HEK293 (cell line): ENCODE data around the gene NDUFB6.

Experiments
- CTCF ChIA-PET: fragments of 350-600 bp; formaldehyde crosslinking; extraction: SDS; loops from one replicate; lab custom pipeline; 2021; ENCODE audit warnings: antibody characterized with exemption; lab: Yijun Ruan, JAX
- POLR2A ChIA-PET: fragments of 300-600 bp; formaldehyde crosslinking; extraction: SDS; loops from one replicate; lab custom pipeline; 2020; ENCODE audit warnings: antibody characterized with exemption, inconsistent platforms; lab: Yijun Ruan, JAX
- H3K27ac ChIP-seq: fragments of 200-500 bp; sonication (Bioruptor generic); 2 replicates; pipeline ENCODE4 v1.5.1; 2014; ENCODE audit warnings: low read depth, low read length, control low read depth, inconsistent platforms; ENCODE audit errors: extremely low read depth
- H3K36me3 ChIP-seq, 2 experiments: fragments of 200-500 bp in 1 of 2; sonication (Bioruptor generic) in 1 of 2; 1 replicate in 1 of 2; 2 replicates in 1 of 2; pipeline ENCODE4 v1.5.1; 2014 to 2017; ENCODE audit warnings: inconsistent platforms in 2 of 2, low read length in 2 of 2; ENCODE audit not compliant: control insufficient read depth in 2 of 2, insufficient read depth in 1 of 2
- H3K4me1 ChIP-seq: fragments of 200-500 bp; sonication (Bioruptor generic); 2 replicates; pipeline ENCODE4 v1.5.1; 2014; ENCODE audit warnings: mild to moderate bottlenecking, low read length, inconsistent platforms; ENCODE audit not compliant: control insufficient read depth, insufficient read depth
- H3K4me3 ChIP-seq: 2 replicates; pipeline ENCODE4 v1.5.1; 2011; ENCODE audit warnings: low read depth, mild to moderate bottlenecking, control low read depth, low read length, moderate library complexity
- H3K9me3 ChIP-seq: fragments of 200-500 bp; sonication (Bioruptor generic); 2 replicates; pipeline ENCODE4 v1.5.1; 2014; ENCODE audit warnings: low read depth, low read length, inconsistent platforms; ENCODE audit not compliant: control insufficient read depth, insufficient read depth
- EGR2 ChIP-seq: fragments of 450-650 bp; formaldehyde crosslinking; IDR thresholded peaks from 2 replicates; pipeline ENCODE4 v1.5.1; 2016; ENCODE audit warnings: low read depth, missing biosample characterization, missing genetic modification characterization
- GLIS1 ChIP-seq: fragments of 450-650 bp; formaldehyde crosslinking; IDR thresholded peaks from 2 replicates; pipeline ENCODE4 v1.5.1; 2016; ENCODE audit warnings: missing biosample characterization, missing genetic modification characterization
- RBAK ChIP-seq: fragments of 450-650 bp; formaldehyde crosslinking; IDR thresholded peaks from 2 replicates; pipeline ENCODE4 v1.5.1; 2016; ENCODE audit warnings: missing biosample characterization, missing genetic modification characterization
- SCRT2 ChIP-seq: fragments of 450-650 bp; formaldehyde crosslinking; IDR thresholded peaks from 2 replicates; pipeline ENCODE4 v1.5.1; 2016; ENCODE audit warnings: missing biosample characterization, missing genetic modification characterization
- ZBTB17 ChIP-seq: fragments of 450-650 bp; formaldehyde crosslinking; IDR thresholded peaks from 2 replicates; pipeline ENCODE4 v1.5.1; 2016; ENCODE audit warnings: missing biosample characterization, missing genetic modification characterization
- ZFHX2 ChIP-seq: fragments of 450-650 bp; formaldehyde crosslinking; conservative IDR thresholded peaks from 2 replicates; pipeline ENCODE4 v1.5.1; 2016; ENCODE audit warnings: missing biosample characterization, missing genetic modification characterization
- ZNF19 ChIP-seq: fragments of 450-650 bp; formaldehyde crosslinking; IDR thresholded peaks from 2 replicates; pipeline ENCODE4; 2016; ENCODE audit warnings: missing biosample characterization, missing genetic modification characterization, low read depth
- ZNF239 ChIP-seq: fragments of 450-650 bp; formaldehyde crosslinking; IDR thresholded peaks from 2 replicates; pipeline ENCODE4 v1.5.1; 2016; ENCODE audit warnings: missing biosample characterization, missing genetic modification characterization
- ZNF266 ChIP-seq: fragments of 450-650 bp; formaldehyde crosslinking; IDR thresholded peaks from 2 replicates; pipeline ENCODE4 v1.5.1; 2016; ENCODE audit warnings: missing biosample characterization, missing genetic modification characterization, low read depth
- ZNF302 ChIP-seq: fragments of 450-650 bp; formaldehyde crosslinking; IDR thresholded peaks from 2 replicates; pipeline ENCODE4 v1.5.1; 2016; ENCODE audit warnings: missing biosample characterization, missing genetic modification characterization, low read depth
- ZNF335 ChIP-seq: fragments of 450-650 bp; formaldehyde crosslinking; conservative IDR thresholded peaks from 2 replicates; pipeline ENCODE4 v1.5.1; 2016; ENCODE audit warnings: missing biosample characterization, missing genetic modification characterization
- ZNF37A ChIP-seq: fragments of 450-650 bp; IDR thresholded peaks from 2 replicates; pipeline ENCODE4 v1.5.1; 2018; ENCODE audit warnings: missing biosample characterization, missing genetic modification characterization
- ZNF394 ChIP-seq: fragments of 450-650 bp; formaldehyde crosslinking; IDR thresholded peaks from 2 replicates; pipeline ENCODE4 v1.5.1; 2016; ENCODE audit warnings: missing biosample characterization, missing genetic modification characterization, mild to moderate bottlenecking, moderate library complexity, borderline replicate concordance
- ZNF416 ChIP-seq: fragments of 450-650 bp; formaldehyde crosslinking; IDR thresholded peaks from 2 replicates; pipeline ENCODE4 v1.5.1; 2016; ENCODE audit warnings: missing biosample characterization, missing genetic modification characterization
- ZNF596 ChIP-seq: fragments of 450-650 bp; IDR thresholded peaks from 2 replicates; pipeline ENCODE4 v1.5.0; 2018; ENCODE audit warnings: missing biosample characterization, mild to moderate bottlenecking, missing genetic modification characterization, moderate library complexity
- ZNF623 ChIP-seq: fragments of 450-650 bp; formaldehyde crosslinking; IDR thresholded peaks from 2 replicates; pipeline ENCODE4 v1.5.1; 2016; ENCODE audit warnings: missing biosample characterization, missing genetic modification characterization
- ZNF658 ChIP-seq: fragments of 450-650 bp; formaldehyde crosslinking; IDR thresholded peaks from 2 replicates; pipeline ENCODE4; 2016; ENCODE audit warnings: missing biosample characterization, missing genetic modification characterization
- ZNF707 ChIP-seq: fragments of 450-650 bp; formaldehyde crosslinking; IDR thresholded peaks from 2 replicates; pipeline ENCODE4 v1.5.1; 2016; ENCODE audit warnings: missing biosample characterization, missing genetic modification characterization
- ZNF843 ChIP-seq: fragments of 450-650 bp; formaldehyde crosslinking; IDR thresholded peaks from 2 replicates; pipeline ENCODE4 v1.5.1; 2016; ENCODE audit warnings: missing biosample characterization, missing genetic modification characterization
- ZSCAN23 ChIP-seq: fragments of 450-650 bp; formaldehyde crosslinking; IDR thresholded peaks from 2 replicates; pipeline ENCODE4 v1.5.1; 2016; ENCODE audit warnings: missing biosample characterization, missing genetic modification characterization
- TF ChIP-seq, protein P1 (sequence below): fragments of 450-650 bp; formaldehyde crosslinking; IDR thresholded peaks from 2 replicates; pipeline ENCODE4 v1.5.1; 2017; ENCODE audit warnings: missing biosample characterization, mild to moderate bottlenecking, missing genetic modification characterization, moderate library complexity
- TF ChIP-seq, protein P2 (sequence below): fragments of 450-650 bp; formaldehyde crosslinking; IDR thresholded peaks from 2 replicates; pipeline ENCODE4 v1.5.1; 2017; ENCODE audit warnings: missing biosample characterization, missing genetic modification characterization
- TF ChIP-seq, protein P3 (sequence below): fragments of 450-650 bp; formaldehyde crosslinking; IDR thresholded peaks from 2 replicates; pipeline ENCODE4 v1.5.1; 2017; ENCODE audit warnings: missing biosample characterization, missing genetic modification characterization
- TF ChIP-seq, protein P4 (sequence below): fragments of 450-650 bp; formaldehyde crosslinking; IDR thresholded peaks from 2 replicates; pipeline ENCODE4 v1.5.1; 2016; ENCODE audit warnings: missing biosample characterization, missing genetic modification characterization, low read depth
- TF ChIP-seq, protein P5 (sequence below): fragments of 450-650 bp; formaldehyde crosslinking; IDR thresholded peaks from 2 replicates; pipeline ENCODE4 v1.5.1; 2016; ENCODE audit warnings: missing biosample characterization, missing genetic modification characterization

Gene NDUFB6

DNA sequence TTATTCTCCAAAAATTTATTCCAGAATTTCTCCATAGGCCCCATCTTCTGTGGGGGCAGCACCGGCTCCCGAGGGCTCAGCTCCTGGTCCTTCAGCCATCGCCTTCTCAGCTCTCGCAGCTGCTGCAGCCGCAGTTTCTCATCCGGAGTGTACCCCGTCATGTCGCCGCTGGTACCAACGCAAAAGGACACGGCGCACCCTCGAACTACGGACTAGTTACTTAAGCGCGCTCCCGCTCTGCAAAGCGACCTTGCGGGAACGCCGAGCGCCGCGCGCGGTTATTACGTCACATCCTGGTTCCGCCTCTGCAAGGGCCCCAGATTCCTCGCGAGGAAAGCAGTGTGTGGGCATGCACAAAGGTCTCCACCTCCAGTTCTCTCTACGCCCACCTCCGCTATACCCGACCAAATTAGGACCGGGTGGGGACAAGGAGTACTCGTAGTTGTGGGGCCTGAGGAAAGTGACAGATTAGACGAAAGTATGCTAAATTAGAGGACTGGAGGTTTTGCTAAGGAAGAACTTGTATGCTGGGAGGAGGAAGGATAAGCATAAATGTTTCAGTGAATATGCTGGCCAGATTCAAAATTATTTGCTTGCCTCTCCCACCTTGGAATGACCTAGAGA is at the start of gene NDUFB6 (continued):
- TF ChIP-seq ZNF335 (tag by site-specific recombination), result peak; percentile 72

DNA sequence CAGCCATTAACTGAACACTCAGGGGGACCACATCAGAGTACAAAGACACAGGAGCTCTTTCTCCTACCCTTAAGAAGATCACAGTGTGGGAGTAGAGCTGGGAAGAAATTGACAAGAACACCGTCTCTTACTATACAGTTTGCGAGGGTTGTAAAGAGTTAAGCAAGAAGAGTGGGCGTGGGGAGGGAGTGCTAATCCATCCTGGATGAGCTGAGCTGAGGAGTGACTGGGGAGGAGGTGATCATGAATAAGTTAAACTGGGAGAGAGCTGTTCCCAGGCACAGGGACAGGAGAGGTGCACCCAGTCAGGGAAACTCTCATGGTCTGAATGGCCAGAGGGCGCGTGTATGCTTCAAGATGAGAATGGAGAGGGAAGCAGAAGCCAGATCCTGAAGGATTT is 45.3 kb upstream of the NDUFB6 start:
- TF ChIP-seq ZNF658 (tag by site-specific recombination) (no peak), ZNF416 (tag by site-specific recombination) (no peak), SCRT2 (tag by site-specific recombination) (no peak), ZNF19 (tag by site-specific recombination) (no peak), ZBTB17 (tag by site-specific recombination) (peak; percentile 17; the same call in 1 of the 2 replicates), ZNF843 (tag by site-specific recombination) (no peak), EGR2 (tag by site-specific recombination) (peak; percentile 28; the same call in 1 of the 2 replicates), ZFHX2 (tag by site-specific recombination) (peak; percentile 28; the same call in 1 of the 2 replicates)
- TF ChIP-seq, protein P1, sequence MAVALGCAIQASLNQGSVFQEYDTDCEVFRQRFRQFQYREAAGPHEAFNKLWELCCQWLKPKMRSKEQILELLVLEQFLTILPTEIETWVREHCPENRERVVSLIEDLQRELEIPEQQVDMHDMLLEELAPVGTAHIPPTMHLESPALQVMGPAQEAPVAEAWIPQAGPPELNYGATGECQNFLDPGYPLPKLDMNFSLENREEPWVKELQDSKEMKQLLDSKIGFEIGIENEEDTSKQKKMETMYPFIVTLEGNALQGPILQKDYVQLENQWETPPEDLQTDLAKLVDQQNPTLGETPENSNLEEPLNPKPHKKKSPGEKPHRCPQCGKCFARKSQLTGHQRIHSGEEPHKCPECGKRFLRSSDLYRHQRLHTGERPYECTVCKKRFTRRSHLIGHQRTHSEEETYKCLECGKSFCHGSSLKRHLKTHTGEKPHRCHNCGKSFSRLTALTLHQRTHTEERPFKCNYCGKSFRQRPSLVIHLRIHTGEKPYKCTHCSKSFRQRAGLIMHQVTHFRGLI, result no peak
- TF ChIP-seq, protein P2, sequence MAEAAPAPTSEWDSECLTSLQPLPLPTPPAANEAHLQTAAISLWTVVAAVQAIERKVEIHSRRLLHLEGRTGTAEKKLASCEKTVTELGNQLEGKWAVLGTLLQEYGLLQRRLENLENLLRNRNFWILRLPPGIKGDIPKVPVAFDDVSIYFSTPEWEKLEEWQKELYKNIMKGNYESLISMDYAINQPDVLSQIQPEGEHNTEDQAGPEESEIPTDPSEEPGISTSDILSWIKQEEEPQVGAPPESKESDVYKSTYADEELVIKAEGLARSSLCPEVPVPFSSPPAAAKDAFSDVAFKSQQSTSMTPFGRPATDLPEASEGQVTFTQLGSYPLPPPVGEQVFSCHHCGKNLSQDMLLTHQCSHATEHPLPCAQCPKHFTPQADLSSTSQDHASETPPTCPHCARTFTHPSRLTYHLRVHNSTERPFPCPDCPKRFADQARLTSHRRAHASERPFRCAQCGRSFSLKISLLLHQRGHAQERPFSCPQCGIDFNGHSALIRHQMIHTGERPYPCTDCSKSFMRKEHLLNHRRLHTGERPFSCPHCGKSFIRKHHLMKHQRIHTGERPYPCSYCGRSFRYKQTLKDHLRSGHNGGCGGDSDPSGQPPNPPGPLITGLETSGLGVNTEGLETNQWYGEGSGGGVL, result no peak
- TF ChIP-seq, protein P3, sequence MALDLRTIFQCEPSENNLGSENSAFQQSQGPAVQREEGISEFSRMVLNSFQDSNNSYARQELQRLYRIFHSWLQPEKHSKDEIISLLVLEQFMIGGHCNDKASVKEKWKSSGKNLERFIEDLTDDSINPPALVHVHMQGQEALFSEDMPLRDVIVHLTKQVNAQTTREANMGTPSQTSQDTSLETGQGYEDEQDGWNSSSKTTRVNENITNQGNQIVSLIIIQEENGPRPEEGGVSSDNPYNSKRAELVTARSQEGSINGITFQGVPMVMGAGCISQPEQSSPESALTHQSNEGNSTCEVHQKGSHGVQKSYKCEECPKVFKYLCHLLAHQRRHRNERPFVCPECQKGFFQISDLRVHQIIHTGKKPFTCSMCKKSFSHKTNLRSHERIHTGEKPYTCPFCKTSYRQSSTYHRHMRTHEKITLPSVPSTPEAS (tag by site-specific recombination), result no peak
- ChIA-PET CTCF (interaction anchor here (0.6 to 0.8 kb wide), 2 partner anchors 29 to 239 kb away, joined by 3 read pairs; no protein-coding TSS in a partner anchor), POLR2A (no interaction called here)
- Histone ChIP-seq H3K4me1 (no peaks in the 10 kb centered on the region), H3K4me3 (no peak overlapping the region), H3K36me3 (no peaks in the 10 kb centered on the region), H3K9me3 (no peaks in the 10 kb centered on the region), H3K27ac (no peak overlapping the region)

DNA sequence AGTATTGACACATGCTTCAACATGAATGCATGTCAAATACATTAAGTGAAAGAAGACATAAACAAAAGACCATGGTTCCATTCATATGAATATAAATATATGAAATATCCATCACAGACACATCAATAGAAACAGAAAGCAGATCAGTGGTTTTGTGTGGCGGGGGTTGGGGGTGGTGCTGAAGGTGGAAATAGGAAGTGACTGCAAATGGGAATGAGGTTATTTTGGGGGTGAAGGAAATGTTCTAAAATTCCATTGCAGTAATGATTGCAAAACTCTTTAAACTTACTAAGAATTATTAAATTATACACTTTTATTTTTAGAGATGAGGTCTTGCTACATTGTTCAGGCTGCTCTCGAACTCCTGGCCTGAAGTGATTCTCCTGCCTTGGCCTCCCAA is 33.9 kb upstream of the NDUFB6 start:
- Histone ChIP-seq H3K9me3 (no peaks in the 10 kb centered on the region), H3K4me3 (no peak overlapping the region), H3K36me3 (no peaks in the 10 kb centered on the region), H3K4me1 (no peaks in the 10 kb centered on the region), H3K27ac (no peak overlapping the region)
- ChIA-PET CTCF (interaction anchor here (0.6 to 1.2 kb wide), 3 partner anchors 18 to 267 kb away, joined by 3 read pairs; no protein-coding TSS in a partner anchor), POLR2A (no interaction called here)
- no peak for TF ChIP-seq RBAK (tag by site-specific recombination)
- no peak for TF ChIP-seq ZNF37A (tag by site-specific recombination)
- TF ChIP-seq ZNF707, result no peak
- no peak for TF ChIP-seq ZNF596 (tag by site-specific recombination)
- no peak for TF ChIP-seq GLIS1 (tag by site-specific recombination)
- no peak for TF ChIP-seq ZNF394 (tag by site-specific recombination)
- TF ChIP-seq, protein P4, sequence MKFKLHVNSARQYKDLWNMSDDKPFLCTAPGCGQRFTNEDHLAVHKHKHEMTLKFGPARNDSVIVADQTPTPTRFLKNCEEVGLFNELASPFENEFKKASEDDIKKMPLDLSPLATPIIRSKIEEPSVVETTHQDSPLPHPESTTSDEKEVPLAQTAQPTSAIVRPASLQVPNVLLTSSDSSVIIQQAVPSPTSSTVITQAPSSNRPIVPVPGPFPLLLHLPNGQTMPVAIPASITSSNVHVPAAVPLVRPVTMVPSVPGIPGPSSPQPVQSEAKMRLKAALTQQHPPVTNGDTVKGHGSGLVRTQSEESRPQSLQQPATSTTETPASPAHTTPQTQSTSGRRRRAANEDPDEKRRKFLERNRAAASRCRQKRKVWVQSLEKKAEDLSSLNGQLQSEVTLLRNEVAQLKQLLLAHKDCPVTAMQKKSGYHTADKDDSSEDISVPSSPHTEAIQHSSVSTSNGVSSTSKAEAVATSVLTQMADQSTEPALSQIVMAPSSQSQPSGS, result no peak
- TF ChIP-seq ZNF302, result no peak
- TF ChIP-seq ZNF239 (tag by site-specific recombination), result no peak
- TF ChIP-seq, protein P5, sequence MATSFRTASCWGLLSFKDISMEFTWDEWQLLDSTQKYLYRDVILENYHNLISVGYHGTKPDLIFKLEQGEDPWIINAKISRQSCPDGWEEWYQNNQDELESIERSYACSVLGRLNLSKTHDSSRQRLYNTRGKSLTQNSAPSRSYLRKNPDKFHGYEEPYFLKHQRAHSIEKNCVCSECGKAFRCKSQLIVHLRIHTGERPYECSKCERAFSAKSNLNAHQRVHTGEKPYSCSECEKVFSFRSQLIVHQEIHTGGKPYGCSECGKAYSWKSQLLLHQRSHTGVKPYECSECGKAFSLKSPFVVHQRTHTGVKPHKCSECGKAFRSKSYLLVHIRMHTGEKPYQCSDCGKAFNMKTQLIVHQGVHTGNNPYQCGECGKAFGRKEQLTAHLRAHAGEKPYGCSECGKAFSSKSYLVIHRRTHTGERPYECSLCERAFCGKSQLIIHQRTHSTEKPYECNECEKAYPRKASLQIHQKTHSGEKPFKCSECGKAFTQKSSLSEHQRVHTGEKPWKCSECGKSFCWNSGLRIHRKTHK, result no peak
- no peak for TF ChIP-seq ZNF19 (tag by site-specific recombination)
- no peak for TF ChIP-seq ZSCAN23 (tag by site-specific recombination)
- no peak for TF ChIP-seq ZNF623 (tag by site-specific recombination)
- TF ChIP-seq ZNF266 (tag by site-specific recombination), result no peak
